Measurements from ENCODE around the gene ATAT1.

The ATAT1 gene

GRCh38 chr6:30613251-30614043 lies 13.2 kb upstream of the ATAT1 start:
- no peak for DNase-seq

- no peak for DNase-seq
These were observed 12.4 kb upstream of the ATAT1 start for GRCh38 chr6:30614044-30614842.

- peak; percentile 98 for DNase-seq
These were observed 11.8 kb upstream of the ATAT1 start for GRCh38 chr6:30614843-30615218.

- peak; percentile 89 for DNase-seq
These were observed 11.3 kb upstream of the ATAT1 start for GRCh38 chr6:30615219-30615957.

- peak; percentile 39 for DNase-seq
These were observed 10.5 kb upstream of the ATAT1 start for GRCh38 chr6:30615958-30616810.

- DNase-seq, result peak; percentile 100
These were observed 9.7 kb upstream of the ATAT1 start, which contains the start of gene PPP1R10 for GRCh38 chr6:30616811-30617564. Gene PPP1R10, minus strand, starts transcription at chr6:30617243. Its CDS starts 7,299 bp downstream, at chr6:30609944.

GRCh38 chr6:30617565-30618269 lies 9.0 kb upstream of the ATAT1 start, which contains the start of gene MRPS18B:
Gene MRPS18B, plus strand, starts transcription at chr6:30617840. Its CDS starts 26 bp downstream, at chr6:30617866.
- DNase-seq, result peak; percentile 98

GRCh38 chr6:30618270-30618797 lies 8.3 kb upstream of the ATAT1 start:
- DNase-seq, result no peak

- no peak for DNase-seq
These were observed 7.1 kb upstream of the ATAT1 start for GRCh38 chr6:30619561-30619960.

GRCh38 chr6:30625511-30625910 lies 1.2 kb upstream of the ATAT1 start:
- DNase-seq, result no peak

GRCh38 chr6:30635834-30636233 lies 9.2 kb downstream of the ATAT1 start:
- DNase-seq, result no peak

GRCh38 chr6:30640481-30640880 lies 13.8 kb downstream of the ATAT1 start:
- no peak for DNase-seq

GRCh38 chr6:30641048-30641447 lies 14.4 kb downstream of the ATAT1 start:
- no peak for DNase-seq

GRCh38 chr6:30643656-30644055 lies 17.0 kb downstream of the ATAT1 start:
- no peak for DNase-seq

GRCh38 chr6:30644769-30645168 lies 18.1 kb downstream of the ATAT1 start:
- DNase-seq, result no peak

GRCh38 chr6:30645989-30646388 lies 19.3 kb downstream of the ATAT1 start:
- DNase-seq, result no peak

GRCh38 chr6:30646450-30647241 lies 20.0 kb downstream of the ATAT1 start, which contains the start of gene C6orf136:
Gene C6orf136, plus strand, starts transcription at chr6:30647133. Its CDS starts 99 bp downstream, at chr6:30647232.
- peak; percentile 89 for DNase-seq

GRCh38 chr6:30647242-30648116 lies 20.8 kb downstream of the ATAT1 start:
- peak; percentile 65 for DNase-seq

Measured in fibroblast of skin of back (primary cell).